ENCODE data around the gene TGFBRAP1. TPM values are rescaled to one million over a fixed set of nuclear protein-coding genes. Genes with fewer than 3 reads are reported as not detected.

Gene TGFBRAP1
- total and polyA plus RNA-seq, 9 of the 15 experiments (the other 6 are each of a cell fraction or from before 2014, with no cell fraction given): 3.7 to 18.0 (median 11.0) TPM

- H3K4me2 ChIP-seq (ENCODE audit: insufficient read depth, low read length): no peak overlapping the region
- POLR2A ChIA-PET: no interaction called here
- no peaks in the 10 kb centered on the region for H3K9me1 ChIP-seq (ENCODE audit: control insufficient read depth, insufficient read depth, low read length)
- H3K79me2 ChIP-seq (ENCODE audit: control insufficient read depth, insufficient read depth, low read length): no peaks in the 10 kb centered on the region
- DNase-seq (ENCODE audit: extremely low read depth in 1 of 4, low spot score in 3 of 4): no peak
- no peak overlapping the region for H3K4me3 ChIP-seq
- WGBS (ENCODE audit: insufficient coverage, low coverage, missing lambda C conversion rate): 90% methylated on average over 6 of the region's 6 CpGs
- H2AFZ ChIP-seq (ENCODE audit: low read depth, low read length): no peak overlapping the region
- intact Hi-C loops (cut with micrococcal nuclease): no loop called here
- no peaks in the 10 kb centered on the region for H3K9me3 ChIP-seq (replicated peaks; ENCODE audit: control insufficient read depth, insufficient read depth, low read depth, low read length)
- H3K27me3 ChIP-seq (ENCODE audit: control insufficient read depth in 2 of 2, insufficient read depth in 2 of 2, low read length in 2 of 2): no peaks in the 10 kb centered on the region
- no peak overlapping the region for H3K27ac ChIP-seq (ENCODE audit: extremely low read depth, low read depth, low read length)
- BruUV-seq (replicated peaks): no TSS peak
- no peak overlapping the region for H3K9ac ChIP-seq (ENCODE audit: insufficient read depth in 1 of 2, low read depth in 2 of 2, low read length in 2 of 2)
- TF ChIP-seq THRA (IDR thresholded peaks at IDR 0.05) (no peak), ZFPM2 (CRISPR knock-in tag; IDR thresholded peaks at IDR 0.05) (no peak), CEBPB (tag; IDR thresholded peaks at IDR 0.05) (no peak), RBM15 (IDR thresholded peaks at IDR 0.05; ENCODE audit: insufficient read depth, low read length) (no peak), CTCFL (IDR thresholded peaks at IDR 0.05; ENCODE audit: borderline replicate concordance, insufficient read depth, low read depth, low read length, poor library complexity, severe bottlenecking) (no peak)
- in situ Hi-C loops (cut with MboI): loop anchor here (5.0 kb wide), 1 partner anchor 177 kb away; no protein-coding TSS in a partner anchor
- H4K20me1 ChIP-seq (replicated peaks; ENCODE audit: control insufficient read depth, insufficient read depth, low read length): no peaks in the 10 kb centered on the region; the same call in 1 of the 2 replicates
- no peak for ATAC-seq
- no peaks in the 10 kb centered on the region for H3K4me1 ChIP-seq (replicated peaks in 1 of 2; ENCODE audit: control insufficient read depth in 2 of 2, insufficient read depth in 2 of 2, low read length in 2 of 2)
- CTCF ChIA-PET (ENCODE audit: low intra/inter-chr PET ratio): interaction anchor here (1.4 to 2.7 kb wide), 2 partner anchors 178 to 180 kb away, joined by 5 to 15 read pairs; no protein-coding TSS in a partner anchor
- peaks cover 67% of the 10 kb centered on the region for H3K36me3 ChIP-seq (ENCODE audit: control insufficient read depth, insufficient read depth, low read length)
- FAIRE-seq: no peak
Observed at GRCh38 chr2:105294046-105294445, 35.5 kb downstream of the TGFBRAP1 start.
